KMS-11 (cell line): ENCODE measurements around the gene FBXO15.

ENCODE experiments used
- H2AFZ ChIP-seq: fragments of 200-600 bp; sonication (generic); 2 replicates; pipeline ENCODE4 v1.6.1; 2016; ENCODE audit warnings: antibody characterized with exemption, mixed run types, low read depth
- H3K27ac ChIP-seq: fragments of 200-600 bp; sonication (generic); 2 replicates; pipeline ENCODE4 v1.6.1; 2016; ENCODE audit warnings: mild to moderate bottlenecking, mixed run types
- H3K27me3 ChIP-seq: fragments of 200-600 bp; sonication (generic); 2 replicates; pipeline ENCODE4 v1.6.1; 2017; ENCODE audit warnings: mild to moderate bottlenecking, low read depth, mixed run types, moderate library complexity; ENCODE audit not compliant: insufficient read depth
- H3K36me3 ChIP-seq: fragments of 200-600 bp; sonication (generic); 2 replicates; pipeline ENCODE4 v1.6.1; 2017; ENCODE audit warnings: mild to moderate bottlenecking, mixed run types; ENCODE audit not compliant: insufficient read depth
- H3K4me1 ChIP-seq: fragments of 200-600 bp; sonication (generic); 2 replicates; pipeline ENCODE4 v1.6.1; 2016; ENCODE audit warnings: mild to moderate bottlenecking, low read depth, mixed run types; ENCODE audit not compliant: poor library complexity, severe bottlenecking
- H3K4me2 ChIP-seq: fragments of 200-600 bp; sonication (generic); 2 replicates; pipeline ENCODE4 v1.7.0; 2016; ENCODE audit warnings: mild to moderate bottlenecking, mixed run types
- H3K4me3 ChIP-seq: fragments of 200-600 bp; sonication (generic); IDR thresholded peaks from 2 replicates; pipeline ENCODE4 v1.6.1; 2017; ENCODE audit warnings: low read depth, low read length, mixed read lengths; ENCODE audit not compliant: insufficient read depth
- H3K79me2 ChIP-seq: fragments of 200-600 bp; sonication (generic); 2 replicates; pipeline ENCODE4 v1.6.1; 2016; ENCODE audit warnings: low read depth, mixed run types; ENCODE audit not compliant: insufficient read depth
- H3K9ac ChIP-seq: fragments of 200-600 bp; sonication (generic); 2 replicates; pipeline ENCODE4 v1.6.1; 2016; ENCODE audit warnings: mild to moderate bottlenecking, mixed run types
- H4K20me1 ChIP-seq: fragments of 200-600 bp; sonication (generic); 2 replicates; pipeline ENCODE4 v1.6.1; 2016; ENCODE audit warnings: mild to moderate bottlenecking, mixed run types; ENCODE audit not compliant: insufficient read depth
- CTCF ChIP-seq: fragments of 200-600 bp; sonication (generic); conservative IDR thresholded peaks from 2 replicates; pipeline ENCODE4 v1.6.1; 2017; ENCODE audit warnings: low read depth, mild to moderate bottlenecking, antibody characterized with exemption, low read length, moderate library complexity, mixed read lengths

Gene FBXO15

GRCh38 chr18:74081966-74082741, 65.5 kb downstream of the FBXO15 start:
- Histone ChIP-seq H3K9ac (no peak overlapping the region), H3K4me1 (no peaks in the 10 kb centered on the region), H3K27me3 (no peaks in the 10 kb centered on the region), H3K36me3 (no peaks in the 10 kb centered on the region), H3K79me2 (no peaks in the 10 kb centered on the region), H4K20me1 (no peaks in the 10 kb centered on the region), H3K4me2 (no peak overlapping the region), H2AFZ (no peak overlapping the region), H3K4me3 (no peak overlapping the region), H3K27ac (no peak overlapping the region)
- no peak for TF ChIP-seq CTCF

GRCh38 chr18:74078257-74078656, 69.4 kb downstream of the FBXO15 start:
- Histone ChIP-seq H2AFZ (no peak overlapping the region), H3K9ac (no peak overlapping the region), H3K79me2 (no peaks in the 10 kb centered on the region), H3K4me1 (no peaks in the 10 kb centered on the region), H3K27me3 (no peaks in the 10 kb centered on the region), H3K4me3 (no peak overlapping the region), H3K27ac (no peak overlapping the region), H4K20me1 (no peaks in the 10 kb centered on the region), H3K4me2 (no peak overlapping the region), H3K36me3 (no peaks in the 10 kb centered on the region)
- TF ChIP-seq CTCF, result no peak

GRCh38 chr18:74074668-74075564, 72.7 kb downstream of the FBXO15 start:
- no peak for TF ChIP-seq CTCF
- no peak overlapping the region for H3K4me2 ChIP-seq
- no peaks in the 10 kb centered on the region for H3K4me1 ChIP-seq
- no peaks in the 10 kb centered on the region for H3K36me3 ChIP-seq
- no peaks in the 10 kb centered on the region for H3K79me2 ChIP-seq
- H4K20me1 ChIP-seq, result no peaks in the 10 kb centered on the region
- H3K27me3 ChIP-seq, result no peaks in the 10 kb centered on the region
- no peak overlapping the region for H2AFZ ChIP-seq
- no peak overlapping the region for H3K9ac ChIP-seq
- H3K4me3 ChIP-seq, result no peak overlapping the region
- H3K27ac ChIP-seq, result no peak overlapping the region

GRCh38 chr18:74073957-74074667, 73.5 kb downstream of the FBXO15 start:
- H3K36me3 ChIP-seq, result no peaks in the 10 kb centered on the region
- H3K27me3 ChIP-seq, result no peaks in the 10 kb centered on the region
- no peak overlapping the region for H3K4me3 ChIP-seq
- TF ChIP-seq CTCF, result no peak
- H3K4me1 ChIP-seq, result no peaks in the 10 kb centered on the region
- no peaks in the 10 kb centered on the region for H4K20me1 ChIP-seq
- H2AFZ ChIP-seq, result no peak overlapping the region
- H3K27ac ChIP-seq, result no peak overlapping the region
- H3K9ac ChIP-seq, result no peak overlapping the region
- no peaks in the 10 kb centered on the region for H3K79me2 ChIP-seq
- H3K4me2 ChIP-seq, result no peak overlapping the region
